ENCODE results near the gene FSTL4. TPM values are rescaled to one million over a fixed set of nuclear protein-coding genes. Genes with fewer than 3 reads are reported as not detected.

FSTL4 gene
- polyA plus RNA-seq, 3 donors: not detected

DNA sequence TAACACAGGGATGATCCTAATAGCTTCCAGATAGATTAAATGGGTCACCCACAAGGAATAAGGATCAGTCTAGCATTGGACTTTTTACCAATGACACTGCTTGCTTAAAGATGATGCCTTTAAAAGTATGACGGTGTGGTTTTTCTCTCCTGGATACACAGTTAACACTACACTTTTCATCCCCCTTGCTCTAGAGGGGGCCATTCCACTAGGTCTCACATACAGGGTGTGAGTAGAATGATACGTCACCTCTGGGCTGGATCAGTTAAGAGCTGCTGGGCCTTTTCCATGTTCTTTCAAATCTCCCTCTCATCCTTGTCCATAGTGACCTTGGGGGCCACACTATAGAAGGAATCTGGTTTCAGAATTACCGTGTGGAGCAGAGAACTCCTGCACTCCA lies 140.6 kb downstream of the FSTL4 start:
- no peaks in the 10 kb centered on the region for H4K20me1 ChIP-seq (ENCODE audit: insufficient read depth, low read length)
- WGBS (ENCODE audit: insufficient coverage): no CpG with 5 or more reads among the region's 3 CpGs

DNA sequence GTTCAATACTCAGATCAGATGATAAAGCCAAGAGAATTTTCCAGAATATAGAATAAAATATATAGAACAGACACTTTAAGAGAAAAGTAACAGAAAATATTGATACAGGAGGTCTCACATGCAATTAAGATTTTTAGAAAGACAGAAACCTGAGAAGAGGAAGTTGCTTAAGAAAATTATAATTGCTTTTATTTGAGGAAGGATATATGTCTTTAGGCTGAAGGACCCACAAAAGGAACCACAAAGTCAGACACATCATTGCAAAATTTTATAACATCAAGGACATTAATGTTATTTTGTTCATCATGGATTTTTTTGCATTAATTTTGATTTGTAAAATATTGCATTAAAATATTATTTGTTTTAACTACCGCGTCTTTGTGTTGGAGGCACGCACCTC lies 141.5 kb downstream of the FSTL4 start:
- peak overlapping the region; percentile 46 for H3K4me2 ChIP-seq (replicated peaks; ENCODE audit: extremely low read depth, low read length, poor library complexity, severe bottlenecking)
- H2AFZ ChIP-seq (ENCODE audit: insufficient read depth, low read depth, low read length, poor library complexity, severe bottlenecking): no peak overlapping the region
- peaks cover 22 to 50% (median 45%) of the 10 kb centered on the region in 3 donors for H3K27me3 Mint-ChIP-seq (ENCODE audit: low read depth in 3 of 3)
- H3K4me1 ChIP-seq (ENCODE audit: control insufficient read depth in 1 of 2, insufficient read depth in 2 of 2, low read length in 2 of 2): peaks cover 59 to 64% of the 10 kb centered on the region in 2 donors
- no CpG with 5 or more reads among the region's 3 CpGs for WGBS (ENCODE audit: insufficient coverage)
- H3K27ac Mint-ChIP-seq: peak overlapping the region in 1 of 7 donors; percentile 5
- no peaks in the 10 kb centered on the region for H4K20me1 ChIP-seq (ENCODE audit: insufficient read depth, low read length)
- TF ChIP-seq, protein P1, sequence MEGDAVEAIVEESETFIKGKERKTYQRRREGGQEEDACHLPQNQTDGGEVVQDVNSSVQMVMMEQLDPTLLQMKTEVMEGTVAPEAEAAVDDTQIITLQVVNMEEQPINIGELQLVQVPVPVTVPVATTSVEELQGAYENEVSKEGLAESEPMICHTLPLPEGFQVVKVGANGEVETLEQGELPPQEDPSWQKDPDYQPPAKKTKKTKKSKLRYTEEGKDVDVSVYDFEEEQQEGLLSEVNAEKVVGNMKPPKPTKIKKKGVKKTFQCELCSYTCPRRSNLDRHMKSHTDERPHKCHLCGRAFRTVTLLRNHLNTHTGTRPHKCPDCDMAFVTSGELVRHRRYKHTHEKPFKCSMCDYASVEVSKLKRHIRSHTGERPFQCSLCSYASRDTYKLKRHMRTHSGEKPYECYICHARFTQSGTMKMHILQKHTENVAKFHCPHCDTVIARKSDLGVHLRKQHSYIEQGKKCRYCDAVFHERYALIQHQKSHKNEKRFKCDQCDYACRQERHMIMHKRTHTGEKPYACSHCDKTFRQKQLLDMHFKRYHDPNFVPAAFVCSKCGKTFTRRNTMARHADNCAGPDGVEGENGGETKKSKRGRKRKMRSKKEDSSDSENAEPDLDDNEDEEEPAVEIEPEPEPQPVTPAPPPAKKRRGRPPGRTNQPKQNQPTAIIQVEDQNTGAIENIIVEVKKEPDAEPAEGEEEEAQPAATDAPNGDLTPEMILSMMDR (IDR thresholded peaks at IDR 0.05): no peak
- H3K9ac ChIP-seq (ENCODE audit: insufficient read depth, low read length, poor library complexity, severe bottlenecking): no peak overlapping the region
- peaks cover 26% of the 10 kb centered on the region for H3K4me1 Mint-ChIP-seq
- peak; percentile 31 to 43 (median 37) for DNase-seq
- intact Hi-C loops (cut with micrococcal nuclease): no loop called here
- peak overlapping the region in 1 of 3 experiments; percentile 23 for H3K4me3 ChIP-seq (replicated peaks in 1 of 3; ENCODE audit: low read depth in 2 of 3, low read length in 3 of 3)
- H3K9me3 ChIP-seq (replicated peaks in 1 of 2; ENCODE audit: control insufficient read depth in 1 of 2, insufficient read depth in 1 of 2, low read length in 2 of 2): no peaks in the 10 kb centered on the region
- H3K9me3 Mint-ChIP-seq: peaks cover 0 to 9% (median 0%) of the 10 kb centered on the region in 7 donors
- no peaks in the 10 kb centered on the region for H3K79me2 ChIP-seq (ENCODE audit: insufficient read depth, low read length)
- peaks cover 0 to 8% of the 10 kb centered on the region in 2 donors for H3K36me3 Mint-ChIP-seq
- H3K27me3 ChIP-seq (ENCODE audit: control insufficient read depth in 2 of 2, insufficient read depth in 2 of 2, low read length in 2 of 2): peaks cover 18 to 41% of the 10 kb centered on the region in 2 donors
- no peaks in the 10 kb centered on the region for H3K36me3 ChIP-seq (replicated peaks in 1 of 2; ENCODE audit: control insufficient read depth in 1 of 2, insufficient read depth in 2 of 2, low read length in 2 of 2)
- no peak overlapping the region for H3K4me3 Mint-ChIP-seq
- H3K27ac ChIP-seq (ENCODE audit: low read depth in 1 of 2, low read length in 2 of 2): no peak overlapping the region

More for the DNA sequence above, 140.6 kb downstream of the FSTL4 start:
- H3K9me3 Mint-ChIP-seq: peaks cover 0 to 9% (median 0%) of the 10 kb centered on the region in 7 donors
- TF ChIP-seq, protein P1 (IDR thresholded peaks at IDR 0.05): no peak
- peaks cover 23% of the 10 kb centered on the region for H3K4me1 Mint-ChIP-seq
- peak overlapping the region in 1 of 3 experiments; percentile 23 for H3K4me3 ChIP-seq (replicated peaks in 1 of 3; ENCODE audit: low read depth in 2 of 3, low read length in 3 of 3)
- no peak overlapping the region for H3K9ac ChIP-seq (ENCODE audit: insufficient read depth, low read length, poor library complexity, severe bottlenecking)
- peaks cover 30 to 55% (median 44%) of the 10 kb centered on the region in 3 donors for H3K27me3 Mint-ChIP-seq (ENCODE audit: low read depth in 3 of 3)
- H3K27ac ChIP-seq (ENCODE audit: low read depth in 1 of 2, low read length in 2 of 2): no peak overlapping the region
- H3K36me3 ChIP-seq (replicated peaks in 1 of 2; ENCODE audit: control insufficient read depth in 1 of 2, insufficient read depth in 2 of 2, low read length in 2 of 2): no peaks in the 10 kb centered on the region
- H3K27ac Mint-ChIP-seq: peak overlapping the region in 2 of 7 donors; percentile 16 to 66
- H3K27me3 ChIP-seq (ENCODE audit: control insufficient read depth in 2 of 2, insufficient read depth in 2 of 2, low read length in 2 of 2): peaks cover 20 to 44% of the 10 kb centered on the region in 2 donors
- H3K36me3 Mint-ChIP-seq: peaks cover 0 to 8% of the 10 kb centered on the region in 2 donors
- H3K9me3 ChIP-seq (replicated peaks in 1 of 2; ENCODE audit: control insufficient read depth in 1 of 2, insufficient read depth in 1 of 2, low read length in 2 of 2): no peaks in the 10 kb centered on the region
- no peaks in the 10 kb centered on the region for H3K79me2 ChIP-seq (ENCODE audit: insufficient read depth, low read length)
- H3K4me1 ChIP-seq (ENCODE audit: control insufficient read depth in 1 of 2, insufficient read depth in 2 of 2, low read length in 2 of 2): peaks cover 51 to 56% of the 10 kb centered on the region in 2 donors
- no peak overlapping the region for H2AFZ ChIP-seq (ENCODE audit: insufficient read depth, low read depth, low read length, poor library complexity, severe bottlenecking)
- no peak for DNase-seq
- peak overlapping the region in 1 of 2 donors; percentile 29 for H3K4me3 Mint-ChIP-seq
- intact Hi-C loops (cut with micrococcal nuclease): no loop called here
- H3K4me2 ChIP-seq (replicated peaks; ENCODE audit: extremely low read depth, low read length, poor library complexity, severe bottlenecking): no peak overlapping the region

Measured in CD14-positive monocyte (primary cell).